Progenitor cell of endocrine pancreas (in vitro differentiated cells): ENCODE measurements around the gene FKTN. TPM values are rescaled to one million over a fixed set of nuclear protein-coding genes. Genes with fewer than 3 reads are reported as not detected.
"Not testable (repeated sequence)": the region's sequence is repeated elsewhere in the genome, so short reads cannot be mapped to it uniquely, and the experiment has no call there.

ENCODE experiments used
- DNase-seq: peaks from one replicate; pipeline ENCODE4 v3.0.0; 2021; ENCODE audit warnings: low spot score; ENCODE audit not compliant: unreplicated experiment
- H3K27ac Mint-ChIP-seq: 2 replicates; pipeline ENCODE4 v1.8.0; 2021; ENCODE audit warnings: mild to moderate bottlenecking, moderate library complexity, mixed read lengths
- H3K27me3 Mint-ChIP-seq: 2 replicates; pipeline ENCODE4 v1.8.0; 2021; ENCODE audit warnings: mixed read lengths
- H3K36me3 Mint-ChIP-seq: 2 replicates; pipeline ENCODE4 v1.8.0; 2022; ENCODE audit warnings: mixed read lengths; ENCODE audit not compliant: insufficient read depth
- H3K4me1 Mint-ChIP-seq: 2 replicates; pipeline ENCODE4 v1.8.0; 2021; ENCODE audit warnings: low read depth, mixed read lengths
- H3K4me3 Mint-ChIP-seq: 2 replicates; pipeline ENCODE4 v1.8.0; 2021; ENCODE audit warnings: low read depth, mild to moderate bottlenecking, moderate library complexity, mixed read lengths
- H3K9me3 Mint-ChIP-seq: 2 replicates; pipeline ENCODE4 v1.8.0; 2021; ENCODE audit warnings: low read depth, mixed read lengths
- total RNA-seq: library from RNA; stranded (reverse); gene quantifications from 2 replicates; pipeline ENCODE4 v1.2.1, GENCODE V29; 2021
- TF ChIP-seq, protein P1 (sequence below): fragments of 200-600 bp; sonication (generic); IDR thresholded peaks from one replicate; pipeline ENCODE4 v1.5.0; 2021; ENCODE audit warnings: antibody characterized with exemption, mild to moderate bottlenecking; ENCODE audit not compliant: unreplicated experiment

FKTN gene
- total RNA-seq, 1 donor from 2014 or later = 19.0 TPM

- DNase-seq, H3K4me3 Mint-ChIP-seq, H3K4me1 Mint-ChIP-seq, H3K27me3 Mint-ChIP-seq, H3K27ac Mint-ChIP-seq: not testable (repeated sequence)
- H3K36me3 Mint-ChIP-seq = peaks cover 70% of the 10 kb centered on the region
- peaks cover 26% of the 10 kb centered on the region for H3K9me3 Mint-ChIP-seq
Observed at GRCh38 chr9:105522618-105523385, 35.1 kb upstream of the FKTN start.

DNA sequence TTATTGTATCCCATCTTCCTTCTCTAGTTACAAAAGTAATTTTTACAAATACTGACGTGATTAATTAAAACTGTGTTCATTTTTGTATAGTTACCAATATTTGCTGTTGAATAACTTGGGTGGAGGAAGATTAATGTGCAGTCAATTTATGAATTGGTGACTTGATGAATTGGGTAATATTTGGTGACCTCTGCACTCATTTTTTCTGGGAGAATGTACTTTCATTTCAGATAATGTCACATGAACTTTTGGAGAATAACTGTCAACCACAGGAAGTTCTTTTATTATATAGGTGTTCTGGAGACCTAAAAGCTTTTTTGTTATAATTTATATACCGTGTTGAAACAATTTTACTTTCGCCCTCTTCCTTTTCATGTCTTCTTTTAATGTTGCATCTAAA is 26.4 kb upstream of the FKTN start:
- Mint-ChIP-seq H3K4me1 (peaks cover 18% of the 10 kb centered on the region), H3K9me3 (peaks cover 17% of the 10 kb centered on the region), H3K4me3 (no peak overlapping the region), H3K36me3 (peaks cover 42% of the 10 kb centered on the region), H3K27ac (peak overlapping the region; percentile 78), H3K27me3 (no peaks in the 10 kb centered on the region)
- TF ChIP-seq, protein P1, sequence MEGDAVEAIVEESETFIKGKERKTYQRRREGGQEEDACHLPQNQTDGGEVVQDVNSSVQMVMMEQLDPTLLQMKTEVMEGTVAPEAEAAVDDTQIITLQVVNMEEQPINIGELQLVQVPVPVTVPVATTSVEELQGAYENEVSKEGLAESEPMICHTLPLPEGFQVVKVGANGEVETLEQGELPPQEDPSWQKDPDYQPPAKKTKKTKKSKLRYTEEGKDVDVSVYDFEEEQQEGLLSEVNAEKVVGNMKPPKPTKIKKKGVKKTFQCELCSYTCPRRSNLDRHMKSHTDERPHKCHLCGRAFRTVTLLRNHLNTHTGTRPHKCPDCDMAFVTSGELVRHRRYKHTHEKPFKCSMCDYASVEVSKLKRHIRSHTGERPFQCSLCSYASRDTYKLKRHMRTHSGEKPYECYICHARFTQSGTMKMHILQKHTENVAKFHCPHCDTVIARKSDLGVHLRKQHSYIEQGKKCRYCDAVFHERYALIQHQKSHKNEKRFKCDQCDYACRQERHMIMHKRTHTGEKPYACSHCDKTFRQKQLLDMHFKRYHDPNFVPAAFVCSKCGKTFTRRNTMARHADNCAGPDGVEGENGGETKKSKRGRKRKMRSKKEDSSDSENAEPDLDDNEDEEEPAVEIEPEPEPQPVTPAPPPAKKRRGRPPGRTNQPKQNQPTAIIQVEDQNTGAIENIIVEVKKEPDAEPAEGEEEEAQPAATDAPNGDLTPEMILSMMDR = no peak
- DNase-seq = no peak

GRCh38 chr9:105535920-105536668 is 21.8 kb upstream of the FKTN start:
- Mint-ChIP-seq H3K27ac (no peak overlapping the region), H3K9me3 (no peaks in the 10 kb centered on the region), H3K4me3 (no peak overlapping the region), H3K36me3 (peaks cover 27% of the 10 kb centered on the region), H3K4me1 (peaks cover 7% of the 10 kb centered on the region), H3K27me3 (no peaks in the 10 kb centered on the region)
- DNase-seq = no peak
- TF ChIP-seq, protein P1 = no peak

GRCh38 chr9:105539452-105539851 is 18.5 kb upstream of the FKTN start:
- no peaks in the 10 kb centered on the region for H3K9me3 Mint-ChIP-seq
- TF ChIP-seq, protein P1 = peak; percentile 15
- H3K27ac Mint-ChIP-seq = no peak overlapping the region
- H3K36me3 Mint-ChIP-seq = peaks cover 32% of the 10 kb centered on the region
- H3K27me3 Mint-ChIP-seq = no peaks in the 10 kb centered on the region
- H3K4me1 Mint-ChIP-seq = no peaks in the 10 kb centered on the region
- DNase-seq = no peak
- H3K4me3 Mint-ChIP-seq = no peak overlapping the region

DNA sequence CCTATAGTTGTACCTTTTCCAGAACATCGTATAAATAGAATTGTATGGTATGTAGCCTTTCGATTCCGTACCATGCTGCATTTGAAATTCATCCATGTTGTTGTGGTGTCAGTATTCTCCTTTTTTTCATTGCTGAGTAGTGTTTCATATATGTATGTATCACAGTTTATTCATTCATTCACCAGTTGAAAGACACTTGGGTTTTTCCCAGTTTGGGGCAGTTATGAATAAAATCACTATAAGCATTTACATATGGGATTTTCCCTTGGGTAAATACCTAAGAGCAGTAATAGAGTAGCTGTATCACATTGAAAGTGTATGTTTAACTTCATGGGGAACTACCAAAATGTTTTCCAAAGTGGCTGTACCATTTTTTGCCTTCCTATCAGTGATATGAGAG is 16.1 kb upstream of the FKTN start:
- no peaks in the 10 kb centered on the region for H3K4me1 Mint-ChIP-seq
- peaks cover 35% of the 10 kb centered on the region for H3K36me3 Mint-ChIP-seq
- no peak for DNase-seq
- H3K27me3 Mint-ChIP-seq = no peaks in the 10 kb centered on the region
- TF ChIP-seq, protein P1 = no peak
- H3K4me3 Mint-ChIP-seq = no peak overlapping the region
- H3K27ac Mint-ChIP-seq = no peak overlapping the region
- no peaks in the 10 kb centered on the region for H3K9me3 Mint-ChIP-seq
